HepG2 (cell line): Measurements from ENCODE around the gene NFIL3. TPM values are rescaled to one million over a fixed set of nuclear protein-coding genes. Genes with fewer than 3 reads are reported as not detected.

Source experiments
- EED ChIP-seq: sonication (generic); formaldehyde crosslinking; IDR thresholded peaks from 2 replicates; pipeline ENCODE4 v1.5.0; 2020; ENCODE audit warnings: mild to moderate bottlenecking, missing genetic modification reagents
- GZF1 ChIP-seq: sonication (generic); formaldehyde crosslinking; IDR thresholded peaks from 2 replicates; pipeline ENCODE4 v1.5.1; 2020; ENCODE audit warnings: mild to moderate bottlenecking, missing genetic modification reagents
- KLF6 ChIP-seq: IDR thresholded peaks from 2 replicates; pipeline ENCODE4 v1.8.0; 2016; ENCODE audit warnings: missing biosample characterization, missing genetic modification reagents
- MXD1 ChIP-seq: sonication (generic); formaldehyde crosslinking; IDR thresholded peaks from 2 replicates; pipeline ENCODE4 v1.4.0; 2020; ENCODE audit warnings: mild to moderate bottlenecking, missing genetic modification reagents
- PATZ1 ChIP-seq: sonication (generic); formaldehyde crosslinking; IDR thresholded peaks from 2 replicates; pipeline ENCODE4 v1.4.0; 2020; ENCODE audit warnings: missing genetic modification reagents
- PCBP2 ChIP-seq: fragments of 200-400 bp; formaldehyde crosslinking; optimal IDR thresholded peaks from 2 replicates; pipeline ENCODE3; 2018; ENCODE audit warnings: low read length, low read depth; ENCODE audit not compliant: poor library complexity, severe bottlenecking
- RARG ChIP-seq: sonication (generic); formaldehyde crosslinking; IDR thresholded peaks from 2 replicates; pipeline ENCODE4 v1.4.0; 2020; ENCODE audit warnings: low read depth, mild to moderate bottlenecking, missing genetic modification reagents
- RBM39 ChIP-seq: fragments of 200-400 bp; formaldehyde crosslinking; IDR thresholded peaks from one replicate; pipeline ENCODE4 v1.6.1; 2018; ENCODE audit warnings: antibody characterized with exemption, mild to moderate bottlenecking, low read depth, low read length; ENCODE audit not compliant: poor library complexity, severe bottlenecking
- RFXANK ChIP-seq: IDR thresholded peaks from 2 replicates; pipeline ENCODE4 v1.6.1; 2016
- SAP130 ChIP-seq: IDR thresholded peaks from 2 replicates; pipeline ENCODE4 v1.6.1; 2016; ENCODE audit warnings: low read depth
- THAP9 ChIP-seq: sonication (generic); formaldehyde crosslinking; IDR thresholded peaks from 2 replicates; pipeline ENCODE4; 2020; ENCODE audit warnings: missing genetic modification reagents, mild to moderate bottlenecking, borderline replicate concordance
- ZC3H4 ChIP-seq: sonication (generic); formaldehyde crosslinking; IDR thresholded peaks from 2 replicates; pipeline ENCODE4 v1.4.0; 2020; ENCODE audit warnings: missing genetic modification reagents, borderline replicate concordance
- ZFP36L2 ChIP-seq: sonication (generic); formaldehyde crosslinking; IDR thresholded peaks from 2 replicates; pipeline ENCODE4 v1.4.0; 2020; ENCODE audit warnings: missing genetic modification reagents
- ZKSCAN8 ChIP-seq: IDR thresholded peaks from 2 replicates; pipeline ENCODE4 v1.6.1; 2016; ENCODE audit warnings: borderline replicate concordance, missing genetic modification reagents, missing compliant biosample characterization
- ZNF317 ChIP-seq: sonication (generic); formaldehyde crosslinking; IDR thresholded peaks from 2 replicates; pipeline ENCODE4 v1.5.0; 2020; ENCODE audit warnings: mild to moderate bottlenecking, missing genetic modification reagents
- ZNF446 ChIP-seq: sonication (generic); formaldehyde crosslinking; IDR thresholded peaks from 2 replicates; pipeline ENCODE4 v1.5.0; 2020; ENCODE audit warnings: mild to moderate bottlenecking, missing genetic modification reagents
- ZNF557 ChIP-seq: sonication (generic); formaldehyde crosslinking; IDR thresholded peaks from 2 replicates; pipeline ENCODE4 v1.4.0; 2020; ENCODE audit warnings: missing genetic modification reagents
- ZNF572 ChIP-seq: sonication (generic); formaldehyde crosslinking; IDR thresholded peaks from 2 replicates; pipeline ENCODE4 v1.5.1; 2020; ENCODE audit warnings: mild to moderate bottlenecking, missing genetic modification reagents
- ZNF674 ChIP-seq: sonication (generic); formaldehyde crosslinking; IDR thresholded peaks from 2 replicates; pipeline ENCODE4 v1.5.0; 2020; ENCODE audit warnings: low read depth, mild to moderate bottlenecking, missing genetic modification reagents
- ZNF7 ChIP-seq: IDR thresholded peaks from 2 replicates; pipeline ENCODE4 v1.6.1; 2016; ENCODE audit warnings: missing biosample characterization, missing genetic modification reagents
- ZNF713 ChIP-seq: sonication (generic); formaldehyde crosslinking; IDR thresholded peaks from 2 replicates; pipeline ENCODE4 v1.4.0; 2020; ENCODE audit warnings: mild to moderate bottlenecking, missing genetic modification reagents
- ZNF768 ChIP-seq: sonication (generic); formaldehyde crosslinking; IDR thresholded peaks from 2 replicates; pipeline ENCODE4 v1.4.0; 2020; ENCODE audit warnings: missing genetic modification reagents
- ZNF782 ChIP-seq: sonication (generic); formaldehyde crosslinking; IDR thresholded peaks from 2 replicates; pipeline ENCODE4 v1.4.0; 2020; ENCODE audit warnings: missing genetic modification reagents, mild to moderate bottlenecking, borderline replicate concordance
- ZNF816 ChIP-seq: sonication (generic); formaldehyde crosslinking; IDR thresholded peaks from 2 replicates; pipeline ENCODE4 v1.8.0; 2022; ENCODE audit warnings: missing genetic modification reagents, mild to moderate bottlenecking, borderline replicate concordance
- ZNF879 ChIP-seq: sonication (generic); formaldehyde crosslinking; IDR thresholded peaks from 2 replicates; pipeline ENCODE4 v1.8.1; 2023; ENCODE audit warnings: missing genetic modification reagents
- polyA plus RNA-seq, 8 experiments: library from polyadenylated mRNA; depleted of rRNA in 3 of 8; stranded (reverse) in 7 of 8; unstranded in 1 of 8; fragments of >200 nt; fragmentation: Illumina TruSeq in 4 of 8; extraction: Trizol in 4 of 8; gene quantifications; 2 replicates each; pipeline versions ENCODE4 v1.2.1 to v1.2.3, GENCODE V29; 2011 to 2016; ENCODE audit warnings: low read depth in 4 of 8, missing spikeins in 1 of 8, mixed read lengths in 1 of 8; ENCODE audit not compliant: insufficient read depth in 1 of 8
- total RNA-seq, 5 experiments: library from RNA; depleted of rRNA; stranded (reverse); fragments of >200 nt; fragmentation: Illumina TruSeq; extraction: Trizol; gene quantifications; 2 replicates each; pipeline ENCODE4 v1.2.3, GENCODE V29; 2016; ENCODE audit warnings: low read depth in 1 of 5

Gene NFIL3
- total and polyA plus RNA-seq, 2 of the 13 experiments (the other 11 are each of a cell fraction or from before 2014, with no cell fraction given): 46.6 to 54.2 TPM

GRCh38 chr9:91422758-91423711 is 597 bp downstream of the NFIL3 start (continued):
- TF ChIP-seq THAP9 (no peak), ZNF572 (CRISPR knock-in tag) (no peak), ZNF317 (CRISPR knock-in tag) (no peak), ZNF768 (CRISPR knock-in tag) (no peak), ZNF782 (CRISPR knock-in tag) (no peak), RARG (CRISPR knock-in tag) (no peak), MXD1 (CRISPR knock-in tag) (no peak), RBM39 (no peak), ZNF879 (CRISPR knock-in tag) (no peak), KLF6 (no peak), PATZ1 (CRISPR knock-in tag) (peak; percentile 54), ZNF674 (no peak), ZNF816 (CRISPR knock-in tag) (no peak), EED (CRISPR knock-in tag) (no peak), ZNF713 (CRISPR knock-in tag) (no peak), ZFP36L2 (CRISPR knock-in tag) (no peak), ZNF557 (CRISPR knock-in tag) (no peak), ZNF446 (CRISPR knock-in tag) (no peak), GZF1 (CRISPR knock-in tag) (no peak), PCBP2 (no peak), ZNF7 (no peak), RFXANK (CRISPR knock-in tag) (no peak), ZKSCAN8 (CRISPR knock-in tag) (no peak), SAP130 (CRISPR knock-in tag) (peak; percentile 40), ZC3H4 (CRISPR knock-in tag) (no peak)
